ENCODE measurements around the gene SCT. TPM values are rescaled to one million over a fixed set of nuclear protein-coding genes. Genes with fewer than 3 reads are reported as not detected.

SCT gene
- total and polyA plus RNA-seq, 2 of the 4 experiments (the other 2 are of a cell fraction): not detected

DNA sequence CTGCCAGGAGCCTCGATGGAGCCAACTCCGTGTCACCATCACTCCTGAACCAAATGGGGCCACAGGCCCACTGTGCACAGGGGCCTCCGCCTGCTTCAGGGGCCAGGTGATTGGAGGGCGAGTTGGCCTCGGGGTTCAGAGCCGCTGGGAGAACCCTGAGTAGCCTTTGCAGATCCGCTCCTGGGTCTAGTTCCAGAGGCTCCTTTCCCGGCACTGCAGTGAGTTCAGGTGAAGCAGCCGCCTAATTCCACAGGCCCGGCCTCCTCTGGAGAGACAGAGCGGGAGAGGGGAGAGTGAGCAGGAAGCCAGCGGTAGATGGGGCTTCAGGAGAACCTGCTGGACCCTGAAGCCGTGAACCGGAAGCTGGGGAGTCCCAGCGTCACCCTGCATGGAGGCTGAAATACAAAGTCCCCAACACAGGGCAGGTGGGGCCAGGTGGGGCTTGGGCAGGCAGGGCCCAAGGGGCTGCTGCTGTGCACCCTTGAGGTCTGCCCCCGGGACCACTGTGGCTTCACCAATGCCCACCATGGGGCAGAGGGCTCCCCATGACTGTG, 32.6 kb upstream of the SCT start:
- Histone ChIP-seq H3K23ac (ENCODE audit: low read depth, low read length) (no peak overlapping the region), H3K9ac (ENCODE audit: low read depth, low read length) (no peak overlapping the region), H3K56ac (ENCODE audit: extremely low read depth, insufficient read depth, low read length) (no peak overlapping the region), H2AK5ac (ENCODE audit: low read depth, low read length) (no peak overlapping the region), H3K27me3 (ENCODE audit: control insufficient read depth, insufficient read depth, low read length) (no peaks in the 10 kb centered on the region), H4K91ac (ENCODE audit: insufficient read depth, low read depth, low read length) (no peak overlapping the region), H3K9me1 (ENCODE audit: insufficient read depth, low read length) (no peaks in the 10 kb centered on the region), H3K27ac (ENCODE audit: insufficient read depth, low read length) (no peak overlapping the region), H2AK9ac (replicated peaks; ENCODE audit: low read depth, low read length, poor library complexity) (no peak overlapping the region), H2AFZ (replicated peaks; ENCODE audit: low read length, poor library complexity) (no peak overlapping the region), H2BK15ac (ENCODE audit: low read depth, low read length) (no peak overlapping the region), H3K4ac (ENCODE audit: low read depth, low read length) (no peak overlapping the region), H4K8ac (ENCODE audit: low read depth in 2 of 2, low read length in 2 of 2) (no peak overlapping the region), H3K36me3 (ENCODE audit: control insufficient read depth, insufficient read depth, low read length) (peaks cover 21% of the 10 kb centered on the region), H3K14ac (replicated peaks; ENCODE audit: low read depth, low read length) (no peak overlapping the region), H2BK20ac (ENCODE audit: low read depth, low read length) (no peak overlapping the region), H3K4me2 (ENCODE audit: low read depth, low read length) (no peak overlapping the region), H2BK120ac (ENCODE audit: low read depth, low read length) (no peak overlapping the region), H3K79me1 (ENCODE audit: low read depth in 1 of 2, low read length in 2 of 2) (peaks cover 8 to 13% of the 10 kb centered on the region in 2 experiments; a peak in 2 of 4 replicates), H4K5ac (ENCODE audit: low read depth, low read length) (no peak overlapping the region), H3K18ac (ENCODE audit: low read depth, low read length) (no peak overlapping the region), H3K4me3 (ENCODE audit: insufficient read depth, low read depth, low read length) (no peak overlapping the region), H2BK5ac (ENCODE audit: low read depth, low read length, poor library complexity, severe bottlenecking) (no peak overlapping the region), H3K9me3 (ENCODE audit: control insufficient read depth, insufficient read depth, low read length) (no peaks in the 10 kb centered on the region), H3K4me1 (ENCODE audit: control insufficient read depth, insufficient read depth, low read length) (no peaks in the 10 kb centered on the region), H4K20me1 (ENCODE audit: insufficient read depth, low read length) (peaks cover 8% of the 10 kb centered on the region)
- 94% methylated on average over 10 of the region's 16 CpGs; no CpG with 5 or more reads in 1 of the 2 experiments for WGBS, 2 experiments (ENCODE audit: extremely low coverage in 2 of 2, insufficient read length in 1 of 2)
- ATAC-seq (ENCODE audit: low read depth) (no peak), DNase-seq (no peak)
- dilution Hi-C loops (cut with HindIII; ENCODE audit: low sequenced_read_pairs, unreplicated experiment): no loop called here
- intact Hi-C loops (cut with micrococcal nuclease): no loop called here
- BruUV-seq (replicated peaks): no TSS peak
- ChIA-PET CTCF (no interaction called here), POLR2A (ENCODE audit: unreplicated experiment) (no interaction called here)
- in situ Hi-C loops (cut with MboI; ENCODE audit: low sequenced_read_pairs): loop anchor here (5.0 kb wide), 1 partner anchor 78 kb away; no protein-coding TSS in a partner anchor
- TF ChIP-seq MXI1 (IDR thresholded peaks at IDR 0.05; ENCODE audit: borderline replicate concordance, low read depth, low read length): no peak
- TF ChIP-seq RFX5 (IDR thresholded peaks at IDR 0.05; ENCODE audit: low read depth, low read length): no peak
- no peak for TF ChIP-seq RAD21 (IDR thresholded peaks at IDR 0.05; ENCODE audit: low read length)
- no peak for TF ChIP-seq BHLHE40 (IDR thresholded peaks at IDR 0.05; ENCODE audit: low read depth, low read length)
- no peak for TF ChIP-seq MAFK (IDR thresholded peaks at IDR 0.05; ENCODE audit: low read depth, low read length)
- no peak for TF ChIP-seq POLR2A (IDR thresholded peaks at IDR 0.05; ENCODE audit: low read depth, low read length)
- TF ChIP-seq, protein P1, sequence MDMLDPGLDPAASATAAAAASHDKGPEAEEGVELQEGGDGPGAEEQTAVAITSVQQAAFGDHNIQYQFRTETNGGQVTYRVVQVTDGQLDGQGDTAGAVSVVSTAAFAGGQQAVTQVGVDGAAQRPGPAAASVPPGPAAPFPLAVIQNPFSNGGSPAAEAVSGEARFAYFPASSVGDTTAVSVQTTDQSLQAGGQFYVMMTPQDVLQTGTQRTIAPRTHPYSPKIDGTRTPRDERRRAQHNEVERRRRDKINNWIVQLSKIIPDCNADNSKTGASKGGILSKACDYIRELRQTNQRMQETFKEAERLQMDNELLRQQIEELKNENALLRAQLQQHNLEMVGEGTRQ (IDR thresholded peaks at IDR 0.05; ENCODE audit: low read depth, low read length): no peak
- TF ChIP-seq MAZ (IDR thresholded peaks at IDR 0.05; ENCODE audit: borderline replicate concordance, low read depth, low read length): no peak
- no peak for TF ChIP-seq FOS (IDR thresholded peaks at IDR 0.05; ENCODE audit: low read depth, low read length)

Data from IMR-90 (cell line).